HG02759 (cell line): ENCODE data around the gene LRRC70.
"Not testable (repeated sequence)": the region's sequence is repeated elsewhere in the genome, so short reads cannot be mapped to it uniquely, and the experiment has no call there.

ENCODE experiments used
- ATAC-seq: cut with Tn5 transposase; IDR thresholded peaks from one replicate; pipeline ENCODE4 v1.9.1; 2021; ENCODE audit warnings: mild to moderate bottlenecking, moderate library complexity; ENCODE audit not compliant: unreplicated experiment

LRRC70 gene

DNA sequence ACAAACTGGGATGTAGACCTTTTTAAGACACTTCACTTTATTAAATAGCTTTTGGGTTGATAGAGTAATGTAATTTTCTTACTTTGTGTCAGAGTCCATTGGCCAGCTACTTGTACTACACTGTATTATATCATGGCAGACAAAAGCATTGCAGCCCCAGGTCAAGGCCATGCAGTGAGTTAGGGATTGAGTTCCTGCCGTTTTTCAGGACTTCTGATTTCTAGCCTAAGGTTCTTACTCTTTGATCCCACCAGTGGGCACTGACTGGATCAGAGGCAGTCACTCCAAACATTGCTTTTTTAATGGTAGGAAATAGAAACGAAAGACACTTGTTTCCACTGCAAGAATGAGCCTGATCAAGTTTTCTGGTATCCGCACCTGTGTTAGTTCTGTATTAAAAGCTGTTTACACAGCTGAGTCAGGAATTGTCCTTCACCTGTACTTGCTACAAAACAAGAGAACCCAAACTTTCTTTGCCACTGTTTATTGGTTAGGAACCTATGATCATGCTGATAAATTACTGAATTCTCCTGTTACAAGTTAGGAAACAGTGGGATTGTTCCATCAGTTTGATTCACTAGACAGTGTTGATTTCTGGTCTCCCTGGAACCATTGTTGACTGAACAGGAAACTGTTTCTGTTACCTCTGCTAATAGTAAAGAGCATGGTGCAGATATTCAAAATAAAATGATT is 22.1 kb downstream of the LRRC70 start:
- ATAC-seq = no peak

DNA sequence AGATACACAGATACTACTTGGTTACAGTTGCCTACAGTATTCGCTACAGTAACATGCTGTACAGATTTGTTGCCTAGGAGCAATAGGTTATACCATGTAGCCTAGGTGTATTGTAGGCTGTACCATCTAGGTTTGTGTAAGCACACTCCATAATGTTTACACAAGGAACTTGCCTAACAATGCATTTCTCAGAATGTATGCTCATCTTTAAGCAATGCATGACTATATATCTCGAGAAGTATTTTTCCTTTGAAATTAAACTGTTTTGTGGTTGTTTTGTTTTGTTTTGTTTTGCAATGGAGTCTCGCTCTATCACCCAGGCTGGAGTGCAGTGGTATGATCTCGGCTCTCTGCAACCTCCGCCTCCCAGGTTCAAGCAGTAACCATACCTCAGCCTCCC is 25.3 kb downstream of the LRRC70 start:
- no peak for ATAC-seq

DNA sequence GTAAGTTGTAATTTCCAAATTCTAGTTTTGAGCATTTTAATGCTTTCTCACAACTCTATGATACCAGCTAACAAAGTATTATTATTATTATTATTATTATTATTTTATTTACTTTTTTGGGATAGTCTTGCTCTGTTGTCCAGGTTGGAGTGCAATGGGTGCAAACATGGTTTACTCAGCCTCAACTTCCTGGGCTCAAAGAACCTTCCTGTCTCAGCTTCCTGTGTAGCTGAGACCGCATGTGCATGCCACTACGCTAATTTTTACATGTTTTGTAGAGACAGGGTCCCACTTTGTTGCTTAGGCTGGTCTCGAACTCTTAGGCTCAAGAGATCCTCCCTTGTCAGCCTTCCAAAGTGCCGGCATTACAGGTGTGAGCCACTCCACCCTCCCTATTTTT is 27.0 kb downstream of the LRRC70 start:
- ATAC-seq = no peak

DNA sequence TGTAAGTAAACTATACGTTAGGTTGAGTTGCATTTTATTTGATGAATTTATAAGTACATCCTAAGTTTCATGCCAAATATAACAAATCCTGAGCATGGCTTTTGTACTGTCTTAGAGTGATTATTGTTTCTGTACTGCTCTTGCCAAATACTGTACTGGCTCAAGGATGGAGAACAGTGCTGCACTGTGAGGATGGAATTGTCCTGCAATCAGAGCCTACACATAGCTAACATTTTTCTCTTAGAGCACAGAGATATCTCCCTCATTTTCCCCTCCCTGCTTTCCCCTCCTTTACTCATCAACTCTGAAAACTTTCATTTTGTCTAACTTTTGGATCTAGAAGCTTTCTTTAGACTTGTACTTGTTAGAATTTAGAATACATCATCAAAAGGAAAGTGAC is 28.3 kb downstream of the LRRC70 start:
- no peak for ATAC-seq

DNA sequence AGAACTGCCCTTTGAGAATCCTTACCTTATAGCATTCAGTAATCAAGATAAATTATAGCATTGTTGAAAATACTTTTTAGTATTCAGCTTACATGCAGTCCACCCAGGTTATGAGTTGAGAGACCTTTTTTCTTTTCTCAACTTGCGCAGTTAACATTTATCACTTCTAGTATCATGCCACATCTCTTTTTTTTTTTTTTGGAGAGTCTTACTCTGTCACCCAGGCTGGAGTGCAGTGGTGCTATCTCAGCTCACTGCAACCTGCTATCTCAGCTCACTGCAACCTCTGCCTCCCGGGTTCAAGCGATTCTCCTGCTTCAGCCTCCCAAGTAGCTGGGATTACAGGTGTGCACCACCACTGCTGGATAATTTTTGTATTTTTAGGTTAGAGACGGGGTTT is 29.0 kb downstream of the LRRC70 start:
- ATAC-seq = no peak

DNA sequence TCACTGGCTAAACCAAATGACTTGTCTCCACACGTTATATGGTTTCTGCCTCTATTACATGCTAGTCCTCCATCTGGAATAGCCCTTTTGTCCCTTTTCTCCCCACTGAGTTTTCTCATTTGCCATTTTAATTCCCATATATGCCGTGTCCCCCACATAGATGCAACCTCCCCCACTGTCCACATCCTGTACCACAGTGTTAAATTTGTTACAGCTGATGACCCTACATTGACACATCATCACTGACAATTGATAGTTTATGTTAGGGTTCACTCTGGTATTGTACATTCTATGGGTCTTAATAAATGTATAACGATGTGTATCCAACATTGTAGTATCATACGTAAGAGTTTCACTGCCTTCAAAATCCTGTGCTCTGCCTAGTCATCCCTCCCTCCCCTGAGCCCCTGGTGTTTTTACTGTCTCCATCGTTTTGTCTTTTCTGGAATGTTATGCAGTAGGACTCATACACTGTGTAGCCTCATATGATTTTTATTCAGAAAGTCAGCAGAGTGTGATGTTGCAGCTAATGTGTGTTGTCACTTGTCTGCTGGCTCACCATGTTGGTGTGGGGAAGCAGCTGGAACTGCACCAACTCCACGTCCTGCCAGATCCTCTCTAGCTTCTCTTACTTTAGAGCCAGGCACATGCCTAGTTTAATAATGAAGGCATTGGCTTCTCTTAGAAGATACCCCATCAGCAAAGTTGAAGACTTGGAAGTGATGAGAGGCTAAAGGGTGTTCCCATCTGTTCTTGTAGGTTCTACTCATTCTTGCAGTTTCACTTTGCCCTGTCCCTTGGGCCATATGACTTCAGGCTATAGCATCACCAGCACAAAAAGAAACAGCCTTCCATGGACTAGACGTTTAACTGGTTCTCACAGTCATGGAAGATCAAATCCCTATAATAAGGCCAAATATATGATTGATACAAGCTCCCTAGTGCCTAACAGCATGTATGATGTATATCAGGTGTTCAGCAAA is 30.2 kb downstream of the LRRC70 start:
- ATAC-seq = no peak

DNA sequence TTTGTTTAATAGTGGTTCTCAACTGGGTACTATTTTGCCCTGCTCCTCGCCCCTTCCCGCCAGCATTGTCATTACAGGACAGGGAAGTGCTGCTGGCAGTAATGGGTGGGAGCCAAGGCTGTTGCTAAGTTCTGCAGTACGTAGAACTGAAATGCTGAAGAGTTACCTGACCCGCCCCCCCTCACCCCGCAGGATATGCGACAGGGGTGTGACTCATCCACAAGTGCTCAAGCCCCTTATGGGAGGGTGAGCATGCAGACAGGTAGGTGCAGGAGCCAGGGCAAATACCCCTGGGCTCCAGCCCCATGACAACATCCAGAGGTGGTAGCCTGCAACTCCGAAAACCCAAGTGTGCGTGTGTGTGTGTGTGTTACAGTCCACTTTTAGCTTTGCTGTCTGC is 35.7 kb downstream of the LRRC70 start:
- no peak for ATAC-seq

DNA sequence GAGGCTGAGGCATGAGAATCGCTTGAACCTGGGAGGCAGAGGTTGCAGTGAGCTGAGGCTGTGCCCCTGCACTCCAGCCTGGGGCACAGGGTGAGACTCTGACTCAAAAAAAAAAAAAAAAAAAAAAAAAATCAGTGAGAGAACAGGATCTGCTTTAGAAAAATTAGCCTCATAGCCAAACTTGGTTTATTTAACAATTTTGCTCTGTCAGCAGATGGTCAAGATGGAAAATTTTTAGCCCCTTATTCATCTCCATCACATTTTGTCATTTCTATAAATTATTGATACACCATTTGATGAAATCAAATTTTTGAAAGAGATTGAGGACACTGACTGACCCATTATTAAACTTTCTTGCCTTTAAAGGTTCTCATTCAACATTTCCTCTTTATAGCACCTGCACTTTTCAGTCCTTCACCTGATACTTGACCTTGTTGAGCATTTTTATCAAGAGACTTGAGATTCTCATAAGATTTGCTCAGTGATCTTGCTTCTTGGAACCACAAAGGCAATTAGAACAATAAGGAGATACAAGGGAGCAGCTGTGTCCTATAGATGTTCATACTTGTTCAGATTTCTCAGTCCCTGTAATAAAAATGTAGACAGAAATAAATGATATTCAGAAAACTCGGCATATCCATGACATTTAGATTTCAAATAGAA is 38.1 kb downstream of the LRRC70 start:
- no peak for ATAC-seq

DNA sequence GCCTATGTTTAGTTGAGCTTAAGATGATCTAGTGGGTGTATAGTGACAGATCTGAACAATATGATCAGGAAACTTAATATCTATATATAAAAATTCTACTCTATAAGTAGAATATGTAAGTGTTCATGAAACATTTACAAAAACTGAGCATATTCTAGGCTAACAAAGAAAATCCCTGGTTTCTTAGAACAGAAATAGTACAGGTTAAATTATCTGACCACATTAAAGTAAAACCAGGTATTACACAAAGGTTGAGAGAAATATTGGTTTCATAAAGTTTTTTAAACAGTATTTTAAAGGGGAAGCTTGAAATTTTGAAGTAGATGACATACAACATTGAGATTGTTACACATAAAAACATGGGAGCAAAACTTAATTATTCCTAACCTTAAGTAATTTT is 39.3 kb downstream of the LRRC70 start:
- no peak for ATAC-seq

DNA sequence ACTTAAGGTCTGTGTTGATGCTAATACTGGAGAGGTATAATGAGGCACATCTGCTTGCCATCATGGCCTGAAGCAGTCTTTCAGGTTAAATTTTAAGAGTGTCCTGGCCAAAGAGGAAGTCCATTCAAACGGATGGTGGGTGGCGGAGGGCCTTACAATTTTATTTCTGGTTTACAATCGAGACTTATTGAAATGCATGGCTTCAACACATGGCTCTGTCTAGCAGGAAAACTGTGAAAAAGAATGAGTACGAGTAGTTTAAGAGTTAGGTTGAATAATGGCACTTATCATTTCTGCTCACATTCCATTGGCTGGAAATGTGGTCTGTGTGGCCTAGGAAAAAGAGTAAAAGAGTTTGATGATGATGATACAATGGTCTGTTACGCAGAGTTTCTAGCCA is 42.1 kb downstream of the LRRC70 start:
- no peak for ATAC-seq

DNA sequence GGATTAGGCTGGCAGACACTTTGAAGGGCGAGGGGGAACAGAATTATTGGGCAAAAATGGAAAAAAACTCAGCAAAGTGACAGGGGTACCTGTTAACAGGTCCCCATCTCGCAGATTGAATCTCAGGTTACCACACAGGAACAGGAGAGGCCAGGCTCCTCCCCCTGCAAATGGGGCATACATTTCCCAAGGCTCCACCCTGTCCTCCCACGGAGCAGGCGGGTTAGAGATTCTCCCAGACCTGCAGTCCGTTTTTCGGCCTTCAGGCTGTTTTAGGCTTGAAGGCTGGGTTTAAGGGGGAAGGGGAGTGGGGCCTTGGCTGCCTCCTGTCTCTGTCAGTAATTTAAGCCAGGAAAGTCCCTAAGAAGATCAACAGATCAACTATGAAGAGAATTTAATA is 42.7 kb downstream of the LRRC70 start:
- no peak for ATAC-seq

DNA sequence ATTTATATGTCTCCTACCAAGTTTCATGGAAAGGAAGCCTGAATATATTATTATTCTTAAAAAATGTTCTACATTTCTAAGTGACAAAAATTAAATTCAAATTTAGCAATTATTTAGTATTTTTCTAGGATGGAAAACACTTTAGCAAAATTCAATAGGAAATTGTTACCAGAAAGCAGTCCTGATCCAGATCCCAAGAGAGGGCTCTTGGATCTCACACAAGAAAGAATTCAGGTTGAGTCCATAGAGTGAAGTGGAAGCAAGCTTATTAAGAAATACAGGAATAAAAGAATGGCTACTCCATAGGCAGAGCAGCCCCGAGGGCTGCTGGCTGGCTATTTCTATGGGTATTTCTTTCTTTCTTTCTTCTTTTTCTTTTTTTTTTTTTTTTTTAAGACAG is 44.7 kb downstream of the LRRC70 start:
- no peak for ATAC-seq

DNA sequence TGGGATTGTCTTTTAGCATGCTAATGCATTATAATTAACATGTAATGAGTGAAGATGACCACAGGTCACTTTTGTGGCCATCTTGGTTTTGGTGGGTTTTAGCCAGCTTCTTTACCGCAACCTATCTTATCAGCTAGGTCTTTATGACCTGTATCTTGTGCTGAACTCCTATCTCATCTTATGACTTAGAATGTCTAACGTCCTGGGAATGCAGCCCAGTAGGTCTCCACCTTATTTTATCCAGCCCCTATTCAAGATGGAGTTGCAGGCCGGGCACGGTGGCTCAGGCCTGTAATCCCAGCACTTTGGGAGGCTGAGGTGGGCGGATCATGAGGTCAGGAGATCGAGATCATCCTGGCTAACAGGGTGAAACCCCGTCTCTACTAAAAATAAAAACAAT is 45.8 kb downstream of the LRRC70 start:
- not testable (repeated sequence) for ATAC-seq

DNA sequence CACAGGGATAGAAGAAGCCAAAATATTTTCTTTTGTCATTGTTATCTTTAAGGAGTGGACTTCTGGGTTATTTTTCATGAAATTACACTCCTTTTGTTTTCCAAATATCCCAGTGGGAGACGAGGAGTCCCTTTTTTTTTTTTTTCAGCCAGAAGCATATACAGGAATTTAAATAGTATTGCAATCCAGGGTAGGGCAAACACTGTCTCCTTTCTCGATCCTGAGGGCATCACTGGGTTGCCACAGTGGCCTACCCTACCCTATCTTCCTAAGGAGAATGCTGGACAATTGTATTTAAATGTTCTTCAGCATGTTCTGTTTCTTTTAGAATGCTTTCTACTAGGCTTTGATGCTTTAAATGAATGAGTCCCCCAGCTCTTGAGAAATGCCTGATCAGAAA is 47.9 kb downstream of the LRRC70 start:
- ATAC-seq = no peak

DNA sequence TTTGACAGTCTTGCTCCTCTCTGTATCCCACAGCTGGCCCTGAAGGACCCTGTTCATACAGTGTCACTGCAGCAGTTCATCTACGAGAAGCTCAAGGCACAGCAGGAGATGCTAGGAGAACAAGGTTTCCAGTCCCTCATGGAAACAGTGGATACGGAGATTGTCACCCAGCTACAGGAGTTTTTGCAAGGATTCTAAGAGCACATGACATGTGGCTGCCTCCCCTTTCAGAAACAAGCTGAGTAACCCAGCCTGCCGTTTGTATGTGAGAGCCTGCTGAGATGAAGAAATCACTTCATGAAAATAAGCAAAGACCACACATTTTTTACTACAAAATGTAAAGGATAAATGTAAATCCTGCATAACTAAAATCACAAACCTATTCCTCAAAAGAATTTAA is 48.5 kb downstream of the LRRC70 start:
- ATAC-seq = no peak

DNA sequence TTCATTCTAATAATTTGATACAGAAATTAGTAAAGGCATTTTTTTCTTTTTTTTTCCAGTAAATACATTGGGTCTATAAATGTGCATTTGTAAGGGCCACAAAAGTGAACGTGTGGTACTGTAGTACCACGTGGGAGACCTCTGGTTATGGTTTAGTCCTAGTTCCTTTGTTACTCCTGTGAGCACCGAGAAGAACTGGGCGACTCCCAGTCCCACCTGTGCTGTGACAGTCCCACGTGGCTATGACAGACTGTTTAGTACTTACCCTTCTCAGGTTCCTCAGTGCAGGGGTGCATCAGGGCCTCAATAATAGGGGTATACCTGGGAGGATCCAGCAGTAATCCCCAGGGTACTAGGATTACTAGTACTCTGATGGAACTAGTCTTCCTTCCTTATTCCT is 49.3 kb downstream of the LRRC70 start:
- no peak for ATAC-seq
